ENCODE measurements around the gene IRF2. TPM values are rescaled to one million over a fixed set of nuclear protein-coding genes. Genes with fewer than 3 reads are reported as not detected.

Gene IRF2
- polyA plus RNA-seq, 1 donor (not counting 4 experiments of a cell fraction or from before 2014, with no cell fraction given) = 23.8 TPM

- peaks cover 0 to 7% of the 10 kb centered on the region in 2 experiments for H3K36me3 ChIP-seq (ENCODE audit: control insufficient read depth in 2 of 2, extremely low read depth in 1 of 2, insufficient read depth in 2 of 2, low read length in 2 of 2)
- FAIRE-seq (peak; percentile 94), DNase-seq (ENCODE audit: low read depth, low spot score) (peak; percentile 87)
- peak overlapping the region; percentile 93 for H3K4me2 ChIP-seq (ENCODE audit: control insufficient read depth, extremely low read depth, insufficient read depth, low read depth, low read length)
- H3K4me1 ChIP-seq (ENCODE audit: control insufficient read depth, extremely low read depth, insufficient read depth, low read length) = peaks cover 33% of the 10 kb centered on the region
- peak overlapping the region; percentile 35 for H2AFZ ChIP-seq (ENCODE audit: control insufficient read depth, low read length)
- H3K27me3 ChIP-seq (ENCODE audit: control insufficient read depth, extremely low read depth, insufficient read depth, low read length) = no peaks in the 10 kb centered on the region
- H3K9me1 ChIP-seq (ENCODE audit: control insufficient read depth, extremely low read depth, insufficient read depth, low read length) = no peaks in the 10 kb centered on the region
- dilution Hi-C loops (cut with MboI; ENCODE audit: extremely low pct_ligation_motif_present, low sequenced_read_pairs) = no loop called here
- no peaks in the 10 kb centered on the region for H4K20me1 ChIP-seq (ENCODE audit: control insufficient read depth, extremely low read depth, insufficient read depth, low read length)
- peak overlapping the region in 2 of 3 experiments; percentile 68 to 76 for H3K4me3 ChIP-seq (ENCODE audit: control insufficient read depth in 2 of 3, extremely low read depth in 1 of 3, insufficient read depth in 2 of 3, low read depth in 1 of 3, low read length in 3 of 3)
- peak overlapping the region; percentile 72 for H3K9ac ChIP-seq (ENCODE audit: control insufficient read depth, extremely low read depth, insufficient read depth, low read length)
- H3K79me2 ChIP-seq (ENCODE audit: control insufficient read depth, insufficient read depth, low read length) = peaks cover 12% of the 10 kb centered on the region
- TF ChIP-seq CTCF (optimal IDR thresholded peaks at IDR 0.05 in 1 of 3, IDR thresholded peaks at IDR 0.05 in 1 of 3, conservative IDR thresholded peaks at IDR 0.05 in 1 of 3; ENCODE audit: extremely low read depth in 1 of 3, insufficient read depth in 2 of 3, low read length in 3 of 3) = peak in 2 of 3 experiments; percentile 8 to 38
- TF ChIP-seq EZH2 (IDR thresholded peaks at IDR 0.05; ENCODE audit: low read length) = no peak
- H3K9me3 ChIP-seq (ENCODE audit: control insufficient read depth, low read depth, low read length) = peaks cover 4% of the 10 kb centered on the region
- peak overlapping the region; percentile 87 for H3K27ac ChIP-seq (ENCODE audit: control insufficient read depth, insufficient read depth, low read length)
These were observed 56.4 kb downstream of the IRF2 start for GRCh38 chr4:184417802-184418511.

- TF ChIP-seq CTCF (optimal IDR thresholded peaks at IDR 0.05 in 1 of 3, IDR thresholded peaks at IDR 0.05 in 1 of 3, conservative IDR thresholded peaks at IDR 0.05 in 1 of 3; ENCODE audit: extremely low read depth in 1 of 3, insufficient read depth in 2 of 3, low read length in 3 of 3) (no peak), EZH2 (IDR thresholded peaks at IDR 0.05; ENCODE audit: low read length) (no peak)
- Histone ChIP-seq H3K79me2 (ENCODE audit: control insufficient read depth, insufficient read depth, low read length) (peaks cover 7% of the 10 kb centered on the region), H4K20me1 (ENCODE audit: control insufficient read depth, extremely low read depth, insufficient read depth, low read length) (no peaks in the 10 kb centered on the region), H2AFZ (ENCODE audit: control insufficient read depth, low read length) (peak overlapping the region; percentile 35), H3K4me1 (ENCODE audit: control insufficient read depth, extremely low read depth, insufficient read depth, low read length) (peaks cover 33% of the 10 kb centered on the region), H3K9me3 (ENCODE audit: control insufficient read depth, low read depth, low read length) (no peaks in the 10 kb centered on the region), H3K4me3 (ENCODE audit: control insufficient read depth in 2 of 3, extremely low read depth in 1 of 3, insufficient read depth in 2 of 3, low read depth in 1 of 3, low read length in 3 of 3) (peak overlapping the region in 2 of 3 experiments; percentile 68 to 76), H3K4me2 (ENCODE audit: control insufficient read depth, extremely low read depth, insufficient read depth, low read depth, low read length) (peak overlapping the region; percentile 93), H3K27ac (ENCODE audit: control insufficient read depth, insufficient read depth, low read length) (peak overlapping the region; percentile 87), H3K36me3 (ENCODE audit: control insufficient read depth in 2 of 2, extremely low read depth in 1 of 2, insufficient read depth in 2 of 2, low read length in 2 of 2) (peaks cover 2 to 6% of the 10 kb centered on the region in 2 experiments), H3K9me1 (ENCODE audit: control insufficient read depth, extremely low read depth, insufficient read depth, low read length) (no peaks in the 10 kb centered on the region), H3K9ac (ENCODE audit: control insufficient read depth, extremely low read depth, insufficient read depth, low read length) (peak overlapping the region; percentile 72), H3K27me3 (ENCODE audit: control insufficient read depth, extremely low read depth, insufficient read depth, low read length) (no peaks in the 10 kb centered on the region)
- dilution Hi-C loops (cut with MboI; ENCODE audit: extremely low pct_ligation_motif_present, low sequenced_read_pairs) = no loop called here
- FAIRE-seq (no peak), DNase-seq (ENCODE audit: low read depth, low spot score) (no peak)
These were observed 57.2 kb downstream of the IRF2 start for GRCh38 chr4:184416913-184417734.
